Keratinocyte (primary cell): ENCODE measurements around the gene IL1RAP.

Experiments used
- CTCF ChIP-seq, 3 experiments: IDR thresholded peaks in 1 of 3; conservative IDR thresholded peaks in 1 of 3; optimal IDR thresholded peaks in 1 of 3; 2 replicates in 2 of 3; 3 replicates in 1 of 3; pipeline versions ENCODE3 to v1.5.1; 2011; ENCODE audit warnings: low read length in 3 of 3, mild to moderate bottlenecking in 3 of 3, moderate library complexity in 2 of 3, control low read depth in 1 of 3, inconsistent platforms in 1 of 3; ENCODE audit not compliant: insufficient read depth in 2 of 3; ENCODE audit errors: extremely low read depth in 1 of 3
- EZH2 ChIP-seq: IDR thresholded peaks from one replicate; pipeline ENCODE4 v1.6.1; 2012; ENCODE audit warnings: inconsistent platforms, mild to moderate bottlenecking, low read length, moderate library complexity

- TF ChIP-seq CTCF (optimal IDR thresholded peaks at IDR 0.05 in 1 of 3, IDR thresholded peaks at IDR 0.05 in 1 of 3, conservative IDR thresholded peaks at IDR 0.05 in 1 of 3; ENCODE audit: extremely low read depth in 1 of 3, insufficient read depth in 2 of 3, low read length in 3 of 3) (no peak), EZH2 (no peak)
These were observed 87.7 kb downstream of the IL1RAP start for GRCh38 chr3:190601622-190602021.
